Keratinocyte (primary cell): Measurements from ENCODE around the gene LRRC38. TPM values are rescaled to one million over a fixed set of nuclear protein-coding genes. Genes with fewer than 3 reads are reported as not detected.
A peak's percentile ranks its signal among the peaks of the same experiment; 100 is the strongest.

Source experiments
- DNase-seq: peaks from one replicate; pipeline ENCODE4 v3.0.0-alpha.2; 2011; ENCODE audit warnings: low read depth, missing footprints, low spot score
- FAIRE-seq: peaks from 2 replicates; lab custom pipeline; 2011; peaks lifted over from hg19 to GRCh38; lab: Jason Lieb, UNC
- H2AFZ ChIP-seq: 2 replicates; pipeline ENCODE4 v1.6.0; 2012; ENCODE audit warnings: low read length, control low read depth, inconsistent platforms; ENCODE audit not compliant: control insufficient read depth
- H3K27ac ChIP-seq: 2 replicates; pipeline ENCODE4 v1.5.1; 2011; ENCODE audit warnings: low read length; ENCODE audit not compliant: control insufficient read depth, insufficient read depth
- H3K27me3 ChIP-seq: 3 replicates; pipeline ENCODE4 v1.6.0; 2011; ENCODE audit warnings: low read length; ENCODE audit not compliant: control insufficient read depth, insufficient read depth; ENCODE audit errors: extremely low read depth
- H3K36me3 ChIP-seq, 2 experiments: 2 replicates in 1 of 2; 3 replicates in 1 of 2; pipeline ENCODE4 v1.5.1; 2011; ENCODE audit warnings: low read length in 2 of 2, mild to moderate bottlenecking in 1 of 2; ENCODE audit not compliant: control insufficient read depth in 2 of 2, insufficient read depth in 2 of 2; ENCODE audit errors: extremely low read depth in 1 of 2
- H3K4me1 ChIP-seq: 3 replicates; pipeline ENCODE4 v1.5.1; 2011; ENCODE audit warnings: low read length; ENCODE audit not compliant: control insufficient read depth, insufficient read depth; ENCODE audit errors: extremely low read depth
- H3K4me2 ChIP-seq: 3 replicates; pipeline ENCODE4 v1.6.0; 2011; ENCODE audit warnings: low read depth, low read length; ENCODE audit not compliant: control insufficient read depth, insufficient read depth; ENCODE audit errors: extremely low read depth
- H3K4me3 ChIP-seq, 3 experiments: fragments of 200-600 bp in 1 of 3; sonication (generic) in 1 of 3; 2 replicates in 2 of 3; 3 replicates in 1 of 3; pipeline ENCODE4 v1.5.1; 2011 to 2016; ENCODE audit warnings: low read length in 3 of 3, mild to moderate bottlenecking in 3 of 3, control low read depth in 2 of 3, inconsistent platforms in 1 of 3, low read depth in 1 of 3, mixed read lengths in 1 of 3, mixed run types in 1 of 3, moderate library complexity in 1 of 3; ENCODE audit not compliant: control insufficient read depth in 2 of 3, insufficient read depth in 2 of 3; ENCODE audit errors: extremely low read depth in 1 of 3
- H3K79me2 ChIP-seq: 2 replicates; pipeline ENCODE4 v1.6.0; 2012; ENCODE audit warnings: low read length; ENCODE audit not compliant: control insufficient read depth, insufficient read depth
- H3K9ac ChIP-seq: 3 replicates; pipeline ENCODE4 v1.6.0; 2011; ENCODE audit warnings: low read length; ENCODE audit not compliant: control insufficient read depth, insufficient read depth; ENCODE audit errors: extremely low read depth
- H3K9me1 ChIP-seq: 3 replicates; pipeline ENCODE4 v1.6.0; 2011; ENCODE audit warnings: low read length; ENCODE audit not compliant: control insufficient read depth, insufficient read depth; ENCODE audit errors: extremely low read depth
- H3K9me3 ChIP-seq: 2 replicates; pipeline ENCODE4 v1.5.1; 2012; ENCODE audit warnings: low read depth, low read length; ENCODE audit not compliant: control insufficient read depth
- H4K20me1 ChIP-seq: 3 replicates; pipeline ENCODE4 v1.6.0; 2011; ENCODE audit warnings: low read length; ENCODE audit not compliant: control insufficient read depth, insufficient read depth; ENCODE audit errors: extremely low read depth
- CTCF ChIP-seq, 3 experiments: IDR thresholded peaks in 1 of 3; conservative IDR thresholded peaks in 1 of 3; optimal IDR thresholded peaks in 1 of 3; 2 replicates in 2 of 3; 3 replicates in 1 of 3; pipeline versions ENCODE3 to v1.5.1; 2011; ENCODE audit warnings: low read length in 3 of 3, mild to moderate bottlenecking in 3 of 3, moderate library complexity in 2 of 3, control low read depth in 1 of 3, inconsistent platforms in 1 of 3; ENCODE audit not compliant: insufficient read depth in 2 of 3; ENCODE audit errors: extremely low read depth in 1 of 3
- EZH2 ChIP-seq: IDR thresholded peaks from one replicate; pipeline ENCODE4 v1.6.1; 2012; ENCODE audit warnings: inconsistent platforms, mild to moderate bottlenecking, low read length, moderate library complexity
- dilution Hi-C: fragments of 300-500 bp; cut with MboI; formaldehyde crosslinking; loops from one replicate; pipeline ENCODE4 v1.7.0; 2020; ENCODE audit warnings: low sequenced_read_pairs; ENCODE audit not compliant: extremely low pct_ligation_motif_present
- polyA plus RNA-seq, 5 experiments: library from polyadenylated mRNA; depleted of rRNA in 3 of 5; stranded (reverse) in 3 of 5; stranded (forward) in 1 of 5; unstranded in 1 of 5; fragments of >200 nt; gene quantifications; 1 replicate in 1 of 5; 2 replicates in 3 of 5; 3 replicates in 1 of 5; pipeline versions ENCODE4 v1.2.1 to v1.2.3, GENCODE V29; 2011 to 2012; ENCODE audit warnings: missing spikeins in 2 of 5, low read depth in 1 of 5, low replicate concordance in 1 of 5

LRRC38 gene
- polyA plus RNA-seq, 1 donor (not counting 4 experiments of a cell fraction or from before 2014, with no cell fraction given): not detected

- DNase-seq: no peak
- Histone ChIP-seq H4K20me1 (no peaks in the 10 kb centered on the region), H3K9me1 (no peaks in the 10 kb centered on the region), H3K79me2 (no peaks in the 10 kb centered on the region), H3K27me3 (no peaks in the 10 kb centered on the region), H3K9me3 (no peaks in the 10 kb centered on the region), H3K9ac (no peak overlapping the region), H3K4me3 (no peak overlapping the region), H3K4me1 (no peaks in the 10 kb centered on the region), H3K27ac (no peak overlapping the region), H3K36me3 (no peaks in the 10 kb centered on the region), H2AFZ (no peak overlapping the region), H3K4me2 (no peak overlapping the region)
- no peak for FAIRE-seq
- dilution Hi-C loops: no loop called here
- TF ChIP-seq CTCF (optimal IDR thresholded peaks at IDR 0.05 in 1 of 3, IDR thresholded peaks at IDR 0.05 in 1 of 3, conservative IDR thresholded peaks at IDR 0.05 in 1 of 3; ENCODE audit: extremely low read depth in 1 of 3, insufficient read depth in 2 of 3, low read length in 3 of 3) (no peak), EZH2 (no peak)
These were observed 27.8 kb upstream of the LRRC38 start for GRCh38 chr1:13541435-13542215.

- DNase-seq (no peak), FAIRE-seq (no peak)
- Histone ChIP-seq H3K79me2 (no peaks in the 10 kb centered on the region), H3K4me3 (no peak overlapping the region), H3K9me3 (no peaks in the 10 kb centered on the region), H3K9me1 (no peaks in the 10 kb centered on the region), H4K20me1 (no peaks in the 10 kb centered on the region), H3K9ac (no peak overlapping the region), H3K27me3 (no peaks in the 10 kb centered on the region), H3K4me2 (no peak overlapping the region), H2AFZ (peak overlapping the region; percentile 46), H3K27ac (no peak overlapping the region), H3K4me1 (no peaks in the 10 kb centered on the region), H3K36me3 (no peaks in the 10 kb centered on the region)
- dilution Hi-C loops: no loop called here
- no peak for TF ChIP-seq CTCF (optimal IDR thresholded peaks at IDR 0.05 in 1 of 3, IDR thresholded peaks at IDR 0.05 in 1 of 3, conservative IDR thresholded peaks at IDR 0.05 in 1 of 3; ENCODE audit: extremely low read depth in 1 of 3, insufficient read depth in 2 of 3, low read length in 3 of 3)
- no peak for TF ChIP-seq EZH2
These were observed 27.1 kb upstream of the LRRC38 start for GRCh38 chr1:13540866-13541265.
